ENCODE measurements around the gene NCAN. TPM values are rescaled to one million over a fixed set of nuclear protein-coding genes. Genes with fewer than 3 reads are reported as not detected.

Gene NCAN
- total and polyA plus RNA-seq, 2 of the 13 experiments (the other 11 are each of a cell fraction or from before 2014, with no cell fraction given), result not detected

DNA sequence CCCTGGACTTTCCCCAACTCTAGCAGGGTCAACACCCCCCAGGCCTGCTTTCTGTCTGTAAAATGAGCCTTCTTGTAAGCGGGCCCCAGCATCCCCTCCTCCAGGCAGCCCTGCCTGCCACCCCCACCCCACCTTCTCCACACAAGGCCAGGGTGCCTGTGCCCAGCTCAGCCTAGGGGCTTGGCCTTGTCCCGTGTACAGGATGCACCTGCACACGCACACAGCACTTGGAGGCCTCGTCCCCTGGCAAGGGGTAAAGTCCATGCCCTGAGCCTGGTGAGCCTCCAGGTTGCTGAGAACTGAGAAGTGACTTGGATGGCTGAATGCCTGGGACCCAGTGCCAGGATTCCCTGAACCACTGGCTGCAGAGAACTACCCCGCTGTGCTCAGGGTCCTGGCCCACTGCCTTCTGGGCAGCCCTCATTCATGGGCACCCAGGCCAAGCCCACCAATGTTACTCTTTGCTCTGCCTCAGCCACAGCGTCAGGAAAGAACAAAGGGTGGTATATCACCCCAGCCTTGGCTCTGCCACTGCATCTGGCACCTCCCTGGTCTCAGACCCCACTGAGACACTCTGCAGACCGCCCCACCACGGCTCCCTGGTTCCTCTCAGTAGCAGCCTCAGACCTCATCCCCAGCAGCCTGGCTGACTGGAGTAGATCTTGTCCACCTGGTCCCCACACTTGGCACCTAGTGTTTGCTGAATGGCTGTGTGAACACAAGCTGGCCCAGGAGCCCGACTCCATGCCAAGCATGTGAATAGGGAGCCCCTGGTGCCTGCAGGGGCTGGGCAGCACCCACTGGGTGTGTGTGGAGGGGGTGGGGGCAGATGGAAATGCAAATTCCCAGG lies 63.2 kb downstream of the NCAN start (continued):
- TF ChIP-seq HNF4G (IDR thresholded peaks at IDR 0.05; ENCODE audit: borderline replicate concordance, low read depth, low read length) (peak; percentile 44; the same call in 1 of the 2 replicates), HNF4G (CRISPR knock-in tag; IDR thresholded peaks at IDR 0.05; ENCODE audit: borderline replicate concordance, low read depth) (no peak), DR1 (CRISPR knock-in tag; IDR thresholded peaks at IDR 0.05) (no peak), YEATS4 (CRISPR knock-in tag; IDR thresholded peaks at IDR 0.05; ENCODE audit: borderline replicate concordance) (no peak), RORA (CRISPR knock-in tag; IDR thresholded peaks at IDR 0.05) (no peak), FOSL2 (CRISPR knock-in tag; IDR thresholded peaks at IDR 0.05) (no peak; the same call in 1 of the 2 replicates), RXRA (CRISPR knock-in tag; IDR thresholded peaks at IDR 0.05) (0 out of 2 replicates have a peak, but pooled peaks have one; percentile 38), GATAD2A (CRISPR knock-in tag; IDR thresholded peaks at IDR 0.05) (0 out of 2 replicates have a peak, but pooled peaks have one; percentile 25), SP2 (CRISPR knock-in tag; IDR thresholded peaks at IDR 0.05) (no peak), MBD4 (IDR thresholded peaks at IDR 0.05; ENCODE audit: borderline replicate concordance, low read length) (no peak), POLR2A (IDR thresholded peaks at IDR 0.05; ENCODE audit: insufficient read depth in 1 of 2, low read depth in 2 of 2, low read length in 2 of 2) (0 out of 4 replicates have a peak, but pooled peaks have one; percentile 23 to 33), ZFP36L1 (CRISPR knock-in tag; IDR thresholded peaks at IDR 0.05) (no peak), STAG1 (CRISPR knock-in tag; IDR thresholded peaks at IDR 0.05) (no peak), NR2C2 (CRISPR knock-in tag; IDR thresholded peaks at IDR 0.05; ENCODE audit: borderline replicate concordance) (no peak), SOX5 (CRISPR knock-in tag; IDR thresholded peaks at IDR 0.05; ENCODE audit: borderline replicate concordance) (no peak), ZNF788 (CRISPR knock-in tag; IDR thresholded peaks at IDR 0.05; ENCODE audit: borderline replicate concordance) (no peak), ZNF550 (CRISPR knock-in tag; IDR thresholded peaks at IDR 0.05; ENCODE audit: borderline replicate concordance) (no peak), NONO (IDR thresholded peaks at IDR 0.05) (no peak), NONO (CRISPR knock-in tag; conservative IDR thresholded peaks at IDR 0.05) (0 out of 2 replicates have a peak, but pooled peaks have one; percentile 22), ZNF432 (CRISPR knock-in tag; IDR thresholded peaks at IDR 0.05; ENCODE audit: borderline replicate concordance) (no peak)
- TF ChIP-seq, protein P1, sequence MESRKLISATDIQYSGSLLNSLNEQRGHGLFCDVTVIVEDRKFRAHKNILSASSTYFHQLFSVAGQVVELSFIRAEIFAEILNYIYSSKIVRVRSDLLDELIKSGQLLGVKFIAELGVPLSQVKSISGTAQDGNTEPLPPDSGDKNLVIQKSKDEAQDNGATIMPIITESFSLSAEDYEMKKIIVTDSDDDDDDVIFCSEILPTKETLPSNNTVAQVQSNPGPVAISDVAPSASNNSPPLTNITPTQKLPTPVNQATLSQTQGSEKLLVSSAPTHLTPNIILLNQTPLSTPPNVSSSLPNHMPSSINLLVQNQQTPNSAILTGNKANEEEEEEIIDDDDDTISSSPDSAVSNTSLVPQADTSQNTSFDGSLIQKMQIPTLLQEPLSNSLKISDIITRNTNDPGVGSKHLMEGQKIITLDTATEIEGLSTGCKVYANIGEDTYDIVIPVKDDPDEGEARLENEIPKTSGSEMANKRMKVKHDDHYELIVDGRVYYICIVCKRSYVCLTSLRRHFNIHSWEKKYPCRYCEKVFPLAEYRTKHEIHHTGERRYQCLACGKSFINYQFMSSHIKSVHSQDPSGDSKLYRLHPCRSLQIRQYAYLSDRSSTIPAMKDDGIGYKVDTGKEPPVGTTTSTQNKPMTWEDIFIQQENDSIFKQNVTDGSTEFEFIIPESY (CRISPR knock-in tag; IDR thresholded peaks at IDR 0.05), result no peak
- TF ChIP-seq, protein P2, sequence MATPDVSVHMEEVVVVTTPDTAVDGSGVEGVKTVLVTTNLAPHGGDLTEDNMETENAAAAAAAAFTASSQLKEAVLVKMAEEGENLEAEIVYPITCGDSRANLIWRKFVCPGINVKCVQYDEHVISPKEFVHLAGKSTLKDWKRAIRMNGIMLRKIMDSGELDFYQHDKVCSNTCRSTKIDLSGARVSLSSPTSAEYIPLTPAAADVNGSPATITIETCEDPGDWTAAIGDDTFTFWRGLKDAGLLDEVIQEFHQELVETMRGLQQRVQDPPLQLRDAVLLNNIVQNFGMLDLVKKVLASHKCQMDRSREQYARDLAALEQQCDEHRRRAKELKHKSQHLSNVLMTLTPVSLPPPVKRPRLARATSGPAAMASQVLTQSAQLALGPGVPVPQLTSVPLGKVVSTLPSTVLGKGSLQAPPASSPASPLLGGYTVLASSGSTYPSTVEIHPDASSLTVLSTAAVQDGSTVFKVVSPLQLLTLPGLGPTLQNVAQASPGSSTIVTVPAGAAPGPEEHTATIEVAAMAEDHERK (CRISPR knock-in tag; IDR thresholded peaks at IDR 0.05; ENCODE audit: low read depth), result no peak
- TF ChIP-seq, protein P3, sequence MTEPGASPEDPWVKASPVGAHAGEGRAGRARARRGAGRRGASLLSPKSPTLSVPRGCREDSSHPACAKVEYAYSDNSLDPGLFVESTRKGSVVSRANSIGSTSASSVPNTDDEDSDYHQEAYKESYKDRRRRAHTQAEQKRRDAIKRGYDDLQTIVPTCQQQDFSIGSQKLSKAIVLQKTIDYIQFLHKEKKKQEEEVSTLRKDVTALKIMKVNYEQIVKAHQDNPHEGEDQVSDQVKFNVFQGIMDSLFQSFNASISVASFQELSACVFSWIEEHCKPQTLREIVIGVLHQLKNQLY (CRISPR knock-in tag; IDR thresholded peaks at IDR 0.05), result 0 out of 2 replicates have a peak, but pooled peaks have one; percentile 20
- TF ChIP-seq, protein P4, sequence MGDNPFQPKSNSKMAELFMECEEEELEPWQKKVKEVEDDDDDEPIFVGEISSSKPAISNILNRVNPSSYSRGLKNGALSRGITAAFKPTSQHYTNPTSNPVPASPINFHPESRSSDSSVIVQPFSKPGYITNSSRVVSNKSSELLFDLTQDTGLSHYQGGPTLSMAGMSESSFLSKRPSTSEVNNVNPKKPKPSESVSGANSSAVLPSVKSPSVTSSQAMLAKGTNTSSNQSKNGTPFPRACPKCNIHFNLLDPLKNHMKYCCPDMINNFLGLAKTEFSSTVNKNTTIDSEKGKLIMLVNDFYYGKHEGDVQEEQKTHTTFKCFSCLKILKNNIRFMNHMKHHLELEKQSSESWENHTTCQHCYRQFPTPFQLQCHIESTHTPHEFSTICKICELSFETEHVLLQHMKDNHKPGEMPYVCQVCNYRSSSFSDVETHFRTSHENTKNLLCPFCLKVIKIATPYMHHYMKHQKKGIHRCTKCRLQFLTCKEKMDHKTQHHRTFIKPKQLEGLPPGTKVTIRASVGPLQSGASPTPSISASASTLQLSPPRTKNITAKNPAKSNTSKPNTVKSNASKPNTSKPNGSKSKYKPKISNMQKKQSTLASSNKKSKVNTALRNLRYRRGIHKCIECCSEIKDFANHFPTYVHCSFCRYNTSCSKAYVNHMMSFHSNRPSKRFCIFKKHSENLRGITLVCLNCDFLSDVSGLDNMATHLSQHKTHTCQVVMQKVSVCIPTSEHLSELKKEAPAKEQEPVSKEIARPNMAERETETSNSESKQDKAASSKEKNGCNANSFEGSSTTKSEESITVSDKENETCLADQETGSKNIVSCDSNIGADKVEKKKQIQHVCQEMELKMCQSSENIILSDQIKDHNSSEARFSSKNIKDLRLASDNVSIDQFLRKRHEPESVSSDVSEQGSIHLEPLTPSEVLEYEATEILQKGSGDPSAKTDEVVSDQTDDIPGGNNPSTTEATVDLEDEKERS (CRISPR knock-in tag; IDR thresholded peaks at IDR 0.05), result no peak

Measured in HepG2 (cell line).